Transverse colon (tissue), 4 donors: ENCODE data around the gene LARGE1.

ENCODE experiments used
- EP300 ChIP-seq: sonication (generic); formaldehyde crosslinking; IDR thresholded peaks from one replicate; pipeline ENCODE4 v1.6.1; 2017; ENCODE audit warnings: antibody characterized with exemption, low read depth
- POLR2A ChIP-seq: fragments of 450-650 bp; IDR thresholded peaks from one replicate; pipeline ENCODE4 v1.6.1; 2016; ENCODE audit warnings: antibody characterized with exemption, mild to moderate bottlenecking, moderate library complexity
- POLR2AphosphoS5 ChIP-seq, 3 donors: sonication (generic); formaldehyde crosslinking; IDR thresholded peaks; one replicate each; pipeline ENCODE4 v1.6.1; 2016; ENCODE audit warnings: antibody characterized with exemption in 3 of 3
- TF ChIP-seq, protein P1 (sequence below), 5 experiments: fragments of 200-600 bp in 3 of 5; fragments of 450-650 bp in 2 of 5; sonication (generic) in 3 of 5; IDR thresholded peaks; 1 replicate in 2 of 5; 2 replicates in 3 of 5; pipeline ENCODE4 v1.5.1; 2016 to 2017; ENCODE audit warnings: antibody characterized with exemption in 5 of 5, inconsistent platforms in 3 of 5, mild to moderate bottlenecking in 2 of 5, moderate library complexity in 1 of 5

DNA sequence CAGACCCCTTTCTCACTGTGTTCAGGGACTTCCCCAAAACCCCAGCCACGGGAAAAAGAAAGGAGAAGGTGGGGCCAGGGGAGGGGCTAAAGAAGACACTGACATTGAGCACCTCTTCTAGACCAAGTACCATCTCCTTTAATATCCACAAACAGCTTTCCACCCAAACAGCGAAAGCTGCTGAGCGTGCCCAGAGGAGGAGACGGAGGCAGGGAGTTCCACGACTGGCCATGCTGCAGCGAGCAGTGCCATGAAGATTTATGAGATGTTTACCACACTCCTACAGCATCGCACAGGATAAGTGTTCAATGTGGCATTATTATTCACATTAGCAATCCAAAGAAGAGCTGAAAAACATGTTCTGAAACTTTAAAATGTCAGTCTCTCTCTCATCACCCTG is 127.4 kb downstream of the LARGE1 start:
- TF ChIP-seq POLR2AphosphoS5 (IDR thresholded peaks at IDR 0.05): no peak
- TF ChIP-seq, protein P1, sequence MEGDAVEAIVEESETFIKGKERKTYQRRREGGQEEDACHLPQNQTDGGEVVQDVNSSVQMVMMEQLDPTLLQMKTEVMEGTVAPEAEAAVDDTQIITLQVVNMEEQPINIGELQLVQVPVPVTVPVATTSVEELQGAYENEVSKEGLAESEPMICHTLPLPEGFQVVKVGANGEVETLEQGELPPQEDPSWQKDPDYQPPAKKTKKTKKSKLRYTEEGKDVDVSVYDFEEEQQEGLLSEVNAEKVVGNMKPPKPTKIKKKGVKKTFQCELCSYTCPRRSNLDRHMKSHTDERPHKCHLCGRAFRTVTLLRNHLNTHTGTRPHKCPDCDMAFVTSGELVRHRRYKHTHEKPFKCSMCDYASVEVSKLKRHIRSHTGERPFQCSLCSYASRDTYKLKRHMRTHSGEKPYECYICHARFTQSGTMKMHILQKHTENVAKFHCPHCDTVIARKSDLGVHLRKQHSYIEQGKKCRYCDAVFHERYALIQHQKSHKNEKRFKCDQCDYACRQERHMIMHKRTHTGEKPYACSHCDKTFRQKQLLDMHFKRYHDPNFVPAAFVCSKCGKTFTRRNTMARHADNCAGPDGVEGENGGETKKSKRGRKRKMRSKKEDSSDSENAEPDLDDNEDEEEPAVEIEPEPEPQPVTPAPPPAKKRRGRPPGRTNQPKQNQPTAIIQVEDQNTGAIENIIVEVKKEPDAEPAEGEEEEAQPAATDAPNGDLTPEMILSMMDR (IDR thresholded peaks at IDR 0.05): no peak
- no peak for TF ChIP-seq POLR2A
- no peak for TF ChIP-seq EP300
